Activated CD4-positive, CD25-positive, alpha-beta regulatory T cell treated with anti-CD3 and anti-CD28 coated beads, Interleukin-2, amount 50 U/mL, for 16 hours (primary cell): Measurements from ENCODE around the gene PCDHB15.
"Not testable (repeated sequence)": the region's sequence is repeated elsewhere in the genome, so short reads cannot be mapped to it uniquely, and the experiment has no call there.

ENCODE experiments used
- DNase-seq: peaks from one replicate; pipeline ENCODE4 v3.0.0-alpha.2; 2020; ENCODE audit warnings: low read depth, low spot score

PCDHB15 gene

DNA sequence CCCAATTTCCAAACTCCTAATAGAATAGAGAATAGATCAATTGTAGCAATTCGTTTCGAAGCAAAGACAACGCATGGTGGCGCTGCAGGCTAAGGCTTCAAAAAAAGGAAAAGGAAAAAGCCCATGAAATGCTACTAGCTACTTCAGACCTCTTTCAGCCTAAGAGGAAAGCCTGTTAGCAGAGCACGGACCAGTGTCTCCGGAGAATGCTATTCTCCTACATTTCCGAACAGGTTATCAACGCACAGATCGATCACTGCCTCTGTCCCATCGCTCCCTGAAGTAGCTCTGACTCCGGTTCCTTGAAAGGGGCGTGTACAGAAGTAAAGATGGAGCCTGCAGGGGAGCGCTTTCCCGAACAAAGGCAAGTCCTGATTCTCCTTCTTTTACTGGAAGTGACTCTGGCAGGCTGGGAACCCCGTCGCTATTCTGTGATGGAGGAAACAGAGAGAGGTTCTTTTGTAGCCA is at the start of gene PCDHB15:
TSS of gene PCDHB15 (plus strand) at position 146 of the 468 bp plus-strand sequence. CDS start at position 330, 184 bp downstream.
- DNase-seq: no peak

DNA sequence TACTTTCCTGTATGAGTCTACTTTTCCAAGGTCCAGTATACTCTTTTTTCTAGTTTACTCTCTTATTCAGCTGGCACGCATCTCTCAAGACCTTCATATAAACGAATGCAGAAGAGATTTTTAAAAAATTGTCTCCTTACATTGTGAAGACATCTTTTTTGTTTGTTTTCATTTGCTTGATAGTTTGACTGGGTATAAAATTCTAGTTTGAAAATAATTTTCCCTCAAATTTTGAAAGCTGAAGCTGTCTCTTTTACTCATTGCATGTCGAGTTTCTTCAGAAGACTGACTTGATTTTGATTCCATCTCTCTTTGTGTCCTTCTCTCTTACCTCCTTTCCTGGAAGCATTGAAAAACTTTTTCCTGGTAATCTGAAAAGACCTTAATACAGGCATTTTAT is 48.8 kb upstream of the PCDHB15 start:
- DNase-seq: no peak

DNA sequence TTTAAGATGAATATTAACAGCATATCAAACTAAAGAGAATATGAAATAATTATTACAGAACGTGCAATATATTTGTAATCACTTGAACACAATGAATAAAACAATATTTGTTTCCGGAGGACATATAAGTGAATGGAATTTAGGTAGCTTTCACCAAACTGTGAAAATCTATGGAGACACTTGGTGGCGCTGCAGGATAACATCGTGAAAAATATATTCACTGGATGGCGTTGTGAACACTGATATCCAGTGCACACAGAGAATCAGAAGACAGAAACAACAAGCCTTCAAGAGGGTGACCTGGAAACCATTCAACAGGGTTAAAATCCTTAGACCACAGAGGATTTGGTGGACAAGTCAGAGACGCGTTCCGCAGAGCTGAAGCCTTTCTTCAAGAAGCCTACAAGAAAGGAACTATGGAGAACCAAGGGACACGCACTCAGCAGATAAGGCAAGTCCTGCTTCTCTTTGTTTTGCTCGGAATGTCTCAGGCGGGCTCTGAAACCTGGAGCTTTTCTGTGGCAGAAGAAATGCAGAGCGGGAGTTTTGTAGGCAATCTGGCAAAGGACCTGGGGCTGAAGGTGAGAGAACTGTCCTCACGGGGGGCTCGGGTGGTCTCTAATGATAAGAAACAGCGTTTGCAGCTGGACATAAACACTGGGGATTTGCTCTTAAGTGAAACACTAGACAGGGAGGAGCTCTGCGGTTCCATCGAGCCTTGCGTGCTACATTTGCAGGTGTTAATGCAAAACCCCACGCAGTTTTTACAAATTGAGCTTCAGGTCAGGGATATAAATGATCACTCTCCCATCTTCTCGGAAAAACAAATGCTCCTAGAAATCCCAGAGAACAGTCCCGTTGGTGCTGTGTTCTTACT is 45.6 kb upstream of the PCDHB15 start, which contains the start of gene PCDHB11:
TSS of gene PCDHB11 (plus strand) at position 269 of the 877 bp plus-strand sequence. CDS start at position 417, 148 bp downstream.
- DNase-seq: no peak

DNA sequence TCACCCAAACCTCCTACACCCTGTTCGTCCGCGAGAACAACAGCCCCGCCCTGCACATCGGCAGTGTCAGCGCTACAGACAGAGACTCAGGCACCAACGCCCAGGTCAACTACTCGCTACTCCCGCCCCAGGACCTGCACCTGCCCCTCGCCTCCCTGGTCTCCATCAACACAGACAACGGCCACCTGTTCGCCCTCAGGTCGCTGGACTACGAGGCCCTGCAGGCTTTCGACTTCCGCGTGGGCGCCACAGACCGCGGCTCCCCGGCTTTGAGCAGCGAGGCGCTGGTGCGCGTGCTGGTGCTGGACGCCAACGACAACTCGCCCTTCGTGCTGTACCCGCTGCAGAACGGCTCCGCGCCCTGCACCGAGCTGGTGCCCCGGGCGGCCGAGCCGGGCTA is 44.1 kb upstream of the PCDHB15 start:
- DNase-seq: not testable (repeated sequence)

DNA sequence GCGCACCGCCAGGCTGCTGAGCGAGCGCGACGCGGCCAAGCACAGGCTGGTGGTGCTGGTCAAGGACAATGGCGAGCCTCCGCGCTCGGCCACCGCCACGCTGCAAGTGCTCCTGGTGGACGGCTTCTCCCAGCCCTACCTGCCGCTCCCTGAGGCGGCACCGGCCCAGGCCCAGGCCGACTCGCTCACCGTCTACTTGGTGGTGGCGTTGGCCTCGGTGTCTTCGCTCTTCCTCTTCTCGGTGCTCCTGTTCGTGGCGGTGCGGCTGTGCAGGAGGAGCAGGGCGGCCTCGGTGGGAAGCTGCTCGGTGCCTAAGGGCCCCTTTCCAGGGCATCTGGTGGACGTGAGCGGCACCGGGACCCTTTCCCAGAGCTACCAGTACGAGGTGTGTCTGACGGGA is 43.5 kb upstream of the PCDHB15 start:
- not testable (repeated sequence) for DNase-seq

DNA sequence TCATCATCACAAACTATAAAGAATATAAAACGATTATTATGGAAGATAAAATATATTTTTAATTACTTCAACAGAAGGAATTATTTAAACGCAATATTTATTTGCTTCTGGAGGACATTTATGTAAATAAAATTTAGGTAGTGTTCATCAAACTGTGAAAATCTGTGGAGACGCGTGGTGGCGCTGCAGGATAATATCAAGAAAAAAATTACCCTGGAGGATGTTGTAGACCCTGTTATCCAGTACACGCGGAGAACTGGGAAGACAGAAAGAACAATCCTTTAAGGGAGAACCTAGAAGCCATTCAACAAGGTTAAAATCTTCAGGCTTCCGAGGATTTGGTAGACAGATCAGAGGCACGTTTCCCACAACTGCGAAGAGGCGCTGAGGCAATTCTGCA is 36.7 kb upstream of the PCDHB15 start, which contains the start of gene PCDHB12:
TSS of gene PCDHB12 (plus strand) at position 242 of the 400 bp plus-strand sequence. CDS start 189 bp downstream, outside the sequence.
- no peak for DNase-seq

DNA sequence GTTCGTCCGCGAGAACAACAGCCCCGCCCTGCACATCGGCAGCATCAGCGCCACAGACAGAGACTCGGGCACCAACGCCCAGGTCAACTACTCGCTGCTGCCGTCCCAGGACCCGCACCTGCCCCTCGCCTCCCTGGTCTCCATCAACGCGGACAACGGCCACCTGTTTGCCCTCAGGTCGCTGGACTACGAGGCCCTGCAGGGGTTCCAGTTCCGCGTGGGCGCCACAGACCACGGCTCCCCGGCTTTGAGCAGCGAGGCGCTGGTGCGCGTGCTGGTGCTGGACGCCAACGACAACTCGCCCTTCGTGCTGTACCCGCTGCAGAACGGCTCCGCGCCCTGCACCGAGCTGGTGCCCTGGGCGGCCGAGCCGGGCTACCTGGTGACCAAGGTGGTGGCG is 34.9 kb upstream of the PCDHB15 start:
- not testable (repeated sequence) for DNase-seq

DNA sequence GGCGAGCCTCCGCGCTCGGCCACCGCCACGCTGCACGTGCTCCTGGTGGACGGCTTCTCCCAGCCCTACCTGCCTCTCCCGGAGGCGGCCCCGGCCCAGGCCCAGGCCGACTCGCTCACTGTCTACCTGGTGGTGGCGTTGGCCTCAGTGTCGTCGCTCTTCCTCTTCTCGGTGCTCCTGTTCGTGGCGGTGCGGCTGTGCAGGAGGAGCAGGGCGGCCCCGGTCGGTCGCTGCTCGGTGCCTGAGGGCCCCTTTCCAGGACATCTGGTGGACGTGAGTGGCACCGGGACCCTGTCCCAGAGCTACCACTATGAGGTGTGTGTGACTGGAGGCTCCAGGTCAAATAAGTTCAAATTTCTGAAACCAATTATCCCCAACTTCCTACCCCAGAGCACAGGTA is 34.3 kb upstream of the PCDHB15 start:
- DNase-seq: not testable (repeated sequence)

DNA sequence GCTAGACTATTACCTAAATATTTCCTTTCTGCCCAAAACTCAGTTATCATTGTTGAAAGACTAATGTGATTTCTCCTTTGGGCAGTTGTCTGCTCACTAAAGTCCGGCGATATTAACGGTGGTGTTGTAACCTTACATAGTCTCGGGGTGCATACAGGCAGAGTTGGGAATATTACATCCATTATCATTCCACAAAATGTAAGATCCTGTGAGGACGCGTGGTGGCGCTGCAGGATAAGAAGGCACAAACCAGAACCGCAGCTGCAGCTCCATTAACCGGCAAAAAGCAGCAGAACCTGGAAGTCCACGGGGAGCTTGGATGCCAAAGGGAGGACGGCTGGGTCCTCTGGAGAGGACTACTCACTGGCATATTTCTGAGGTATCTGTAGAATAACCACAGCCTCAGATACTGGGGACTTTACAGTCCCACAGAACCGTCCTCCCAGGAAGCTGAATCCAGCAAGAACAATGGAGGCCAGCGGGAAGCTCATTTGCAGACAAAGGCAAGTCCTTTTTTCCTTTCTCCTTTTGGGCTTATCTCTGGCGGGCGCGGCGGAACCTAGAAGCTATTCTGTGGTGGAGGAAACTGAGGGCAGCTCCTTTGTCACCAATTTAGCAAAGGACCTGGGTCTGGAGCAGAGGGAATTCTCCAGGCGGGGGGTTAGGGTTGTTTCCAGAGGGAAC is 31.4 kb upstream of the PCDHB15 start, which contains the start of gene PCDHB13:
TSS of gene PCDHB13 (plus strand) at position 264 of the 684 bp plus-strand sequence. CDS start at position 469, 205 bp downstream.
- DNase-seq: not testable (repeated sequence)

DNA sequence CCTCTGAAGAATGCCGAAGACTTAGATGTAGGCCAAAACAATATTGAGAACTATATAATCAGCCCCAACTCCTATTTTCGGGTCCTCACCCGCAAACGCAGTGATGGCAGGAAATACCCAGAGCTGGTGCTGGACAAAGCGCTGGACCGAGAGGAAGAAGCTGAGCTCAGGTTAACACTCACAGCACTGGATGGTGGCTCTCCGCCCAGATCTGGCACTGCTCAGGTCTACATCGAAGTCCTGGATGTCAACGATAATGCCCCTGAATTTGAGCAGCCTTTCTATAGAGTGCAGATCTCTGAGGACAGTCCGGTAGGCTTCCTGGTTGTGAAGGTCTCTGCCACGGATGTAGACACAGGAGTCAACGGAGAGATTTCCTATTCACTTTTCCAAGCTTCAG is 30.6 kb upstream of the PCDHB15 start:
- DNase-seq: not testable (repeated sequence)

DNA sequence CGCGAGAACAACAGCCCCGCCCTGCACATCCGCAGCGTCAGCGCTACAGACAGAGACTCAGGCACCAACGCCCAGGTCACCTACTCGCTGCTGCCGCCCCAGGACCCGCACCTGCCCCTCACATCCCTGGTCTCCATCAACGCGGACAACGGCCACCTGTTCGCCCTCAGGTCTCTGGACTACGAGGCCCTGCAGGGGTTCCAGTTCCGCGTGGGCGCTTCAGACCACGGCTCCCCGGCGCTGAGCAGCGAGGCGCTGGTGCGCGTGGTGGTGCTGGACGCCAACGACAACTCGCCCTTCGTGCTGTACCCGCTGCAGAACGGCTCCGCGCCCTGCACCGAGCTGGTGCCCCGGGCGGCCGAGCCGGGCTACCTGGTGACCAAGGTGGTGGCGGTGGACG is 29.7 kb upstream of the PCDHB15 start:
- DNase-seq: not testable (repeated sequence)

DNA sequence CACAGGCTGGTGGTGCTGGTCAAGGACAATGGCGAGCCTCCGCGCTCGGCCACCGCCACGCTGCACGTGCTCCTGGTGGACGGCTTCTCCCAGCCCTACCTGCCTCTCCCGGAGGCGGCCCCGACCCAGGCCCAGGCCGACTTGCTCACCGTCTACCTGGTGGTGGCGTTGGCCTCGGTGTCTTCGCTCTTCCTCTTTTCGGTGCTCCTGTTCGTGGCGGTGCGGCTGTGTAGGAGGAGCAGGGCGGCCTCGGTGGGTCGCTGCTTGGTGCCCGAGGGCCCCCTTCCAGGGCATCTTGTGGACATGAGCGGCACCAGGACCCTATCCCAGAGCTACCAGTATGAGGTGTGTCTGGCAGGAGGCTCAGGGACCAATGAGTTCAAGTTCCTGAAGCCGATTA is 29.2 kb upstream of the PCDHB15 start:
- not testable (repeated sequence) for DNase-seq

DNA sequence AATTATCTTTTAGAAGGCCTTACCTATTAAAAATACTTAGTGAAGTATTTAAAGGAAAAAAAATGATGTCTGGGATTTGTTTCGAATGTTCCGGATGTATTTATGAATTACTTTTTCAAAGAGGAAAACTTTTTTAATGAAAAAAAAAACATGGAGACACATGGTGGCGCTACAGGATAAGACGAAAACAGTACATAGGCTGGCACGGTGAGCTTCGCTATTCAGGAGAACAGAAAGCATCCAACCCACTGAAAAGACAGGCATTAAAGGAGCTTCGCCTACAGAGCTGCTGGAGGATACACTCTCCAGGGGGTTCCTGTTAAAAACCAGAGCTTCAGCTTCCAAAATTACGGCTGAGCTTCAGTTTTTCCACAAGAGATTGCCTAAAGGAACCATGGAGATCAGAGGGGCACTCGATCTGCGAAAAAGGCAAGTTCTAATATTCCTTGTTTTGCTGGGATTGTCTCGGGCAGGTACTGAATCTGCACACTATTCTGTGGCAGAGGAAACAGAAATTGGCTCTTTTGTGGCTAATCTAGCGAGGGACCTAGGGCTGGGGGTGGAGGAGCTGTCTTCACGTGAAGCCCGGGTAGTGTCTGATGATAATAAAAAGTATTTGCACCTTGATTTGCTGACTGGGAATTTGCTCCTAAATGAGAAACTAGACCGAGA is 21.9 kb upstream of the PCDHB15 start, which contains the start of gene PCDHB14:
TSS of gene PCDHB14 (plus strand) at position 232 of the 672 bp plus-strand sequence. CDS start at position 395, 163 bp downstream.
- DNase-seq: no peak

DNA sequence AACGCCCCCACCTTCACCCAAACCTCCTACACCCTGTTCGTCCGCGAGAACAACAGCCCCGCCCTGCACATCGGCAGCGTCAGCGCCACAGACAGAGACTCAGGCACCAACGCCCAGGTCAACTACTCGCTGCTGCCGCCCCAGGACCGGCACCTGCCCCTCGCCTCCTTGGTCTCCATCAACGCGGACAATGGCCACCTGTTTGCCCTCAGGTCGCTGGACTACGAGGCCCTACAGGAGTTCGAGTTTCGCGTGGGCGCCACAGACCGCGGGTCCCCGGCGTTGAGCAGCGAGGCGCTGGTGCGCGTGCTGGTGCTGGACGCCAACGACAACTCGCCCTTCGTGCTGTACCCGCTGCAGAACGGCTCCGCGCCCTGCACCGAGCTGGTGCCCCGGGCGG is 20.4 kb upstream of the PCDHB15 start:
- not testable (repeated sequence) for DNase-seq

DNA sequence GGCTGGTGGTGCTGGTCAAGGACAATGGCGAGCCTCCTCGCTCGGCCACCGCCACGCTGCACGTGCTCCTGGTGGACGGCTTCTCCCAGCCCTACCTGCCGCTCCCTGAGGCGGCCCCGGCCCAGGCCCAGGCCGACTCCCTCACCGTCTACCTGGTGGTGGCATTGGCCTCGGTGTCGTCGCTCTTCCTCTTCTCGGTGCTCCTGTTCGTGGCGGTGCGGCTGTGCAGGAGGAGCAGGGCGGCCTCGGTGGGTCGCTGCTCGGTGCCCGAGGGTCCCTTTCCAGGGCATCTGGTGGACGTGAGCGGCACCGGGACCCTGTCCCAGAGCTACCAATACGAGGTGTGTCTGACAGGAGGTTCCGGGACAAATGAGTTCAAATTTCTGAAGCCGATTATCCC is 19.8 kb upstream of the PCDHB15 start:
- DNase-seq: not testable (repeated sequence)

DNA sequence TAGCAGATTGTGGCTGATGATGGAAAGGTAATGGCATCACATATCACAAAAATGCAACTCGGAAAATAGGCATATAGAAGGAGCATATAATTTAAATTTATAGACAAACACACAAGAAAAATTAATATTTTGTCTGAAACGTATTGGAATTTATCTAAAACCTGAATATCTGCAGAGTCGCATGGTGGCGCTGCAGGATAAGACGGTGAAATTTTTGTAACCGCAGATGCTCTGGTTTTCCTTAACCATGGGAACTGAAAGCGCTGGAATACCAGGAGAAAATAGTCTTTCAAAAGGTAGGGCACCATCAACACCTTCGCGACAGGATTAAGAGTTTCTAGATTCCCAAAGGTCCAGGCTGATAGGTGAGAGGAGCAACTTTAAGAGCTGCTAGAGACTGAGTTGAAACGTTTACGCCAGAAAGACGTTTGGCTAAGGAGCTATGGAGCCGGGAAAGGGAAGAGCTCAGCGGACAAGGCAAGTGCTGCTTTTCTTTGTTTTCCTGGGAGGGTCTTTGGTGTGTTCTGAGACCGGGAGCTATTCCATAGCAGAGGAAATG is 11.0 kb upstream of the PCDHB15 start:
- DNase-seq: no peak

DNA sequence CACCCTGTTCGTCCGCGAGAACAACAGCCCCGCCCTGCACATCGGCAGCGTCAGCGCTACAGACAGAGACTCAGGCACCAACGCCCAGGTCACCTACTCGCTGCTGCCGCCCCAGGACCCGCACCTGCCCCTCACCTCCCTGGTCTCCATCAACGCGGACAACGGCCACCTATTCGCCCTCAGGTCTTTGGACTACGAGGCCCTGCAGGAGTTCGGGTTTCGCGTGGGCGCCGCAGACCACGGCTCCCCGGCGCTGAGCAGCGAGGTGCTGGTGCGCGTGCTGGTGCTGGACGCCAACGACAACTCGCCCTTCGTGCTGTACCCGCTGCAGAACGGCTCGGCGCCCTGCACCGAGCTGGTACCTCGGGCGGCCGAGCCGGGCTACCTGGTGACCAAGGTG is 9.3 kb upstream of the PCDHB15 start:
- DNase-seq: not testable (repeated sequence)

DNA sequence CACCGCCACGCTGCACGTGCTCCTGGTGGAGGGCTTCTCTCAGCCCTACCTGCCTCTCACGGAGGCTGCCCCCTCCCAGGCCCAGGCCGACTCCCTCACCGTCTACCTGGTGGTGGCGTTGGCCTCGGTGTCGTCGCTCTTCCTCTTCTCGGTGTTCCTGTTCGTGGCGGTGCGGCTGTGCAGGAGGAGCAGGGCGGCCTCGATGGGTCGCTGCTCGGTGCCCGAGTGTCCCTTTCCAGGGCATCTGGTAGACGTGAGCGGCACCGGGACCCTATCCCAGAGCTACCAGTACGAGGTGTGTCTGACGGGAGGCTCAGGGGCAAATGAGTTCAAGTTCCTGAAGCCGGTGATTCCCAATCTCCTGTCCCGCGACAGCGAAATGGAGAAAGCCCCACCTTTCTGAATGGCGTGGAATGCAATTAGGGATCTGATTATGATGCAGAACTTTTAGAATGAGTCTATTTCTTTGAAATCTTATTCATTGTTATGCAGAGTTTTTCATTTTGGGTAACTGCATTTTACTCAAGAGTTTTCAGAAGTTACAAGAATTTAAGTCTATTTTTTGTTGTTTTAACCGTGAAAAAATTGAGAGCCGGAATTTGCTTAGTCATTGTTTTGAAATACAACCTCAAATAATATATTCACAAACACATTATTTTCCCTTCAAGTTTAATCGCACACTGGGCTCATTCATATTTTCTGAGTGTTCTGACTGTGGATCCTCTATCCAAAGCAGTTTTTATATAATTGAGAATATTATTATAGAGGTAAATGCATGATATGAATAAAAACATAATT is 8.5 kb upstream of the PCDHB15 start:
- DNase-seq: no peak

DNA sequence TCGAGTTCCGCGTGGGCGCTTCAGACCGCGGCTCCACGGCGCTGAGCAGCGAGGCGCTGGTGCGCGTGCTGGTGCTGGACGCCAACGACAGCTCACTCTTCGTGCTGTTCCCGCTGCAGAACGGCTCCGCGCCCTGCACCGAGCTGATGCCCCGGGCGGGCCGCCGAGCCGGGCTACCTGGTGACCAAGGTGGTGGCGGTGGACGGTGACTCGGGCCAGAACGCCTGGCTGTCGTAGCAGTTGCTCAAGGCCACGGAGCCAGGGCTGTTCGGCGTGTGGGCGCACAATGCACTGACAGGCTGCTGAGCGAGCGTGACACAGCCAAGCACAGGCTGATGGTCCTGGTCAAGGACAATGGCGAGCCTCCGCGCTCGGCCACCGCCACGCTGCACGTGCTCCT is 3.7 kb upstream of the PCDHB15 start:
- DNase-seq: no peak

DNA sequence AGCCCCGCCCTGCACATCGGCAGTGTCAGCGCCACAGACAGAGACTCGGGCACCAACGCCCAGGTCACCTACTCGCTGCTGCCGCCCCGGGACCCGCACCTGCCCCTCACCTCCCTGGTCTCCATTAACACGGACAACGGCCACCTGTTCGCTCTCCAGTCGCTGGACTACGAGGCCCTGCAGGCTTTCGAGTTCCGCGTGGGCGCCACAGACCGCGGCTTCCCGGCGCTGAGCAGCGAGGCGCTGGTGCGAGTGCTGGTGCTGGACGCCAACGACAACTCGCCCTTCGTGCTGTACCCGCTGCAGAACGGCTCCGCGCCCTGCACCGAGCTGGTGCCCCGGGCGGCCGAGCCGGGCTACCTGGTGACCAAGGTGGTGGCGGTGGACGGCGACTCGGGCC is 1.8 kb downstream of the PCDHB15 start:
- not testable (repeated sequence) for DNase-seq
